GM21576 (cell line): ENCODE measurements around the gene HHIPL2.

ENCODE experiments used
- ATAC-seq: cut with Tn5 transposase; IDR thresholded peaks from one replicate; pipeline ENCODE4 v1.9.1; 2021; ENCODE audit warnings: mild to moderate bottlenecking, moderate library complexity; ENCODE audit not compliant: unreplicated experiment

Gene HHIPL2

DNA sequence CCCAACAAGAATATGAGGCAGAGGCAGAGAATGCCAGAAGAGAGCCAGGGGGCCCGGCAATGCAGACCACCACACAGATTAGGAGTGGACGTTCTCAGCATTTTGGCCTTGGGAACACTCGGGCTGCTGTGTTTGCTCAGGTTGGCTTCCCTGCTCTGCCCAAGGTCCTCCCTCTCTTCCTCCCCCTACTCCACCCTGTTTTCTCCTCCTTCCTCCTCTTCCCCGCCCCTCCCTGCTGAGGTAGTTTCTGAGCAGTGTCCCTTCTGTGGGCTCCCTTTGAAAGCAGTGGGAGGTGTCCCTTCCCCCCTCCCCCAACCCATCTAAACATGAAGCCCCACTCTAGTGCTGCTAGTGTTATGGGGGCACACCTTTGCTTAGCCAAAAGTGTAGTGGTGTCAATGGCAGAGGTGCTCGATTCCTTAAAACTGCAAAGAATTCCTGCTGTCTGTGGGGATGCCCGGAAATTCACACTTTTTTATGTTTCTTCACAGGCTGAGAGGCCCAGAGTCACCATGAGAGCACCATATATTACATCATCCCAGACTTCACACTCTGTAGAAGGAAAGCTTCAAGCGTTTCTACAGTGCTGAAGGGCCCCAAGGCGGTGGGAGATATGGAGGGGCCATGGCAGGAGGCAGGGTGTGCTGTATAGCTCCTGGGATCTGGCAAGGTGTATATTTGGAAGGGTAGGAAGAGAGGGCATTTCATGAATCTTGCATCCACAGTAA is at the start of gene HHIPL2:
Gene HHIPL2, minus strand, starts transcription at position 161 of the 728 bp plus-strand sequence. Its CDS starts 60 bp downstream, at position 101.
- ATAC-seq: no peak

DNA sequence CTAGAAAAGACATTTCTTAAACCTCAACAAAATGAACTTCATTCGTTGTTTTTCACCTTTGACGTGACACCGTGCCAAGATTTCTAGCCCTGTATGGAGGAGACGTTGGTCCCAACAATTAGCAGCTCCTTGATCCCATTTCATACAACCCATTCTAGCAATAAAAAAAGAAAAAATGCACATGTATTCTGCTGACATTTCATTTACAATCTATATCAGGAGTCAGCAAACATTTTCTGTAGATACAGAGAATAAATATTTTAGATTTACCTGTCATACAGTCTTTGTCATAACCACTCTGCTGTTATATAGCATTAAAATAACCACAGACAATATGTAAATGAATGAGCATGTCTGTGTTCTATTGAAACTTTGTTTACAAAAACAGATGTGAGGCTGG is 48.8 kb upstream of the HHIPL2 start:
- no peak for ATAC-seq

GRCh38 chr1:222594789-222595188 is 46.9 kb upstream of the HHIPL2 start:
- no peak for ATAC-seq

- ATAC-seq: no peak
Measured at GRCh38 chr1:222592171-222592570, 44.3 kb upstream of the HHIPL2 start.

- peak; percentile 99 for ATAC-seq
Measured at GRCh38 chr1:222589462-222590302, 41.8 kb upstream of the HHIPL2 start, which contains the start of gene TAF1A. TAF1A (minus strand) TSS chr1:222589933.

GRCh38 chr1:222588135-222588534 is 40.2 kb upstream of the HHIPL2 start:
- ATAC-seq: no peak

DNA sequence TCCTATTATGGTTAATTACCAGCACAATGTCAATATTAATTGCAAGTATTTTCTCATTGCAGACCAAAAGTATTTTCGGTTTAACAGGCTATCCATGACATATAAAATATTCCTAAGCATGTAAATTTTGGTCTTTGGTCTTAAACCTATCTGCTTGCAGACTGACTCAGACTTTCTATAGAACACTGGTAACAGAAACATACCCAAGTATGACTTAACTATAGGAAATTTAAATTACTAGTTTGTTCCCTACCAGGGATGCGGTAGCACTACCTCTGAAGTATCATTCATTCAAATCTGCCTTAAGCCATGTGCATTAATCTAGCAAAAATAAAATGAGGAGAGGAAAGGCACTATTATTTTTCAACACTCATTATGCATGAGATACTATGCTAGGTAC is 38.9 kb upstream of the HHIPL2 start:
- ATAC-seq: no peak

DNA sequence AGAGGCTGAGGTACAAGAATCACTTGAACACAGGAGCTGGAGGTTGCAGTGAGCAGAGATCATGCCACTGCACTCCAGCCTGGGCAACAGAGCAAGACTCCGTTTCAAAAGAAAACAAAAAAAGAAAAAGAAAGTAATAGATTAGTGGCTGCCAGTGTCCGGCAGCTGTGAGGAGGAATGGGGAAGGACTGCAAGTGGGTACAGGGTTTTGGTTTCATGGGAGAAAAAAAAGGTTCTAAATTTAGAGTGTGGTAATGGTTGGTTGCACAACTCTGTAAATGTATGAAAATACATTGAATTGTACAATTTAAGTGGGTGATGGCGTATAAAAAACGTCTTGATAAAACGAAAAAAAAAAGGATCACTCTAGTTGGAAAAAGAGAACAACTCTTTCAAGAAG is 35.2 kb upstream of the HHIPL2 start:
- peak; percentile 88 for ATAC-seq

- no peak for ATAC-seq
Measured at GRCh38 chr1:222582099-222582774, 34.3 kb upstream of the HHIPL2 start.

GRCh38 chr1:222579316-222579715 is 31.4 kb upstream of the HHIPL2 start:
- ATAC-seq: no peak

DNA sequence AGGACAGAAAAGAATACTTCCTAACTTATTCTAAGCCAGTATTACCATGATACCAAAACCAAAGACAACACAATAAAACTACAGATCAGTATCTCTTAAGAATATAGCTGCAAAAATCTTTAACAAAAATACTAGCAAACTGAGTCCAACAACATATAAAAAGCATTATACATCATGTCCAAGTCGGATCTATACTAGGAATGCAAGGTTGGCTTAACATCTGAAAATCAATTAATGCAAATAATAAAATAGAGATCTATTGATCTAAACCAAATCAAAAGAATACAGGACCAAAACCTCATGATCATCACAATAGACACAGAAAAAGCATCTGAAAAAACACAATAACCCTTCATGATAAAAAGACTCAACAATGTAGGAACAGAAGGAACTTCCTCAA is 22.9 kb upstream of the HHIPL2 start:
- no peak for ATAC-seq

- no peak for ATAC-seq
Measured at GRCh38 chr1:222561656-222562055, 13.8 kb upstream of the HHIPL2 start.

DNA sequence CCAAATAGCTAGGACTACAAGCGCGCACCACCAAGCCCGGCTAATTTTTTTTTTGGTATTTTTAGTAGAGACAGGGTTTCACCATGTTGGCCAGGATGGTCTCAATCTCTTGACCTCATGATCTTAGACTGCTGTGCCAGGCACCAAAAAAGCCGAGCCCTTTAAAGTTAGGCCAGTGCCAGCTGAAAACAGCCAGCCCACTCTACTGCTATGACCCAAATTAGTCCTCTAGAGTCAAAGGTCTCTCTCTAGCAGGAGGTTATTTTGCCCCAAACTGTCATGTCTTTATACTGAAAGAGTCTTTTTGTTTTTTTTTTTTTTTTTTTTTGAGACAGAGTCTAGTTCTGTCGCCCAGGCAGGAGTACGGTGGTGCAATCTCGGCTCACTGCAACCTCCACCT is 9.7 kb upstream of the HHIPL2 start:
- no peak for ATAC-seq

DNA sequence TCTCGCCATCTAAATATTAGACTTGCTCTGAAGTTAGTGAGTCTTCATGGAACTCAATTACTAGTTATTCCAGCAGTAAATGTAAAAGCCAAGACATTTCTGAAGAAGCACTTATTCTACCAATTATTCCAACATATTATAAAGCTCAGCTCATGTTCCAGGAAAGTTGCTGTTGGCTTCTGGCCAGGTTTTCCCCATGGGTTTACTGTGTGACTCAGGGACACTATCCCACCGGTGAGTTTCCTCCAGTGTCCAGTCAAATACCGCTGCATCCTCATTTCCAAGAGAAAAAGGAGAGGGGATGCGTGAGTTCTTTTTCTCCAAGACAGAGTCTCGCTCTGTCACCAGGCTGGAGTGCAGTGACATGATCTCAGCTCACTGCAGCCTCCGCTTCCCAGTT is 9.2 kb upstream of the HHIPL2 start:
- ATAC-seq: no peak

DNA sequence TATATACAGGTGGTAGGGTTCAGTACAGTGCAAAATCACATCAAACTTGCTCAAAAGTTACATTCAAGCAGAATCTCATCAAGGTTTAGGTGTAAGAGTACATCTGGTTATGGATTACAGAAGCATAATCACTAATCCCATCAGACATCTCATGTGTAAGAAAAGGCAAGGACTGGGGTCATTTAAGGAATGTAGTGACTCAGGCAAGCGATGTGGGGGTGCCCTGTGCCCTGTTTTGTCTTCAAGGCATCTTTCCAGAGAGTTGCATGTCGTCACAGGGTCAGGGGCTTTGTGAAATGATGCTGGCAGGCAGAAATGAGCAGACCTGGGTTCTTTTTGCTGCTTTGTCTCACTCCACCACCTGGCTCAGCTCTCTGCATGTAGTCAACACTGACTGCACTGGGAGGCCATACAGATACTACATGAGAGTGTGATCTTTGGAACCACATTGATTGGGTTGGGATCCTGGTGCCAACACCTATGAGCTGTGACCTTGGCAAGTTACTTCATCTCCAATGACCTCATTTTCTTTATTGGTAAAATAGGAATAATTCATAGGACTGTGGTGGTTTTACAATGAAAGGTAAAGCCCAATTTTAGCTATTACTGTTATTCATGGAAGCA is 8.2 kb upstream of the HHIPL2 start:
- ATAC-seq: no peak

GRCh38 chr1:222554177-222554576 is 6.3 kb upstream of the HHIPL2 start:
- ATAC-seq: no peak

- ATAC-seq: no peak
Measured at GRCh38 chr1:222552882-222553281, 5.0 kb upstream of the HHIPL2 start.

DNA sequence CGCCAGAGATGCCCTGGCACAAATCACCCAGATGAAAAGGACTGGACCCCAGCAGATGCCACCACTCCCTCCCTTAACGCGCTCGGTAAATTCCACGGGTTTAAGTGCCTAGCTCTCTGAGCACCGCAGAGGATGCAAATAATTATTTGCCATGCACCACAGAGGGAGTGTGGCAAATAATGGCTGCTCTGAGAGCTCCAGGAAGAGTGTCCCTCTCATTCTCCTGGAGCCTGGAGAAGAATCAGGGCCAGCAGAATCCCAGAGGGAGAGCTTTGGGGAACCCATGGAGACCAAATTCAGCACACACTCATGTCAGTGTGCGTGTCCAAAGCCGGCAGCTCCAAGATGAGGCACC is 667 bp downstream of the HHIPL2 start:
- no peak for ATAC-seq

GRCh38 chr1:222546548-222547259 is 1.2 kb downstream of the HHIPL2 start:
- no peak for ATAC-seq

DNA sequence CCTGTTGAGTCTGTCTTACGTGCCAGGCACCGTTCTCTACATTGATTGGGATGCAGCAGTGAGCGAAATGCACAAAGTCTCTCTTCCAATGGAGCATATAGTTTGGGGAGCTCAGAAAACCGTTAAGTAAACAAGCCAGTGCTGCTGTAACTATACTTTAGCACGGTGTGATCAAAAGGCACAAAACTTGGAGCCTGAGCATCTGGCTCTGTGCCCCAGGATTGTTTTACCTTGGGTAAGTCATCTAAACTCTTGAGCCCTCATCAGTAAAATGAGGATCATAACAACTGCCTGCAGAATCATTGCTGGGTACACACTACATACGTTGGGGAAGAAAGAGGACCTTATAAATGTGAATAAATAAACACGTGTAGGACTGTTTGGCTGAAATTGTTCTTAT is 1.8 kb downstream of the HHIPL2 start:
- no peak for ATAC-seq

DNA sequence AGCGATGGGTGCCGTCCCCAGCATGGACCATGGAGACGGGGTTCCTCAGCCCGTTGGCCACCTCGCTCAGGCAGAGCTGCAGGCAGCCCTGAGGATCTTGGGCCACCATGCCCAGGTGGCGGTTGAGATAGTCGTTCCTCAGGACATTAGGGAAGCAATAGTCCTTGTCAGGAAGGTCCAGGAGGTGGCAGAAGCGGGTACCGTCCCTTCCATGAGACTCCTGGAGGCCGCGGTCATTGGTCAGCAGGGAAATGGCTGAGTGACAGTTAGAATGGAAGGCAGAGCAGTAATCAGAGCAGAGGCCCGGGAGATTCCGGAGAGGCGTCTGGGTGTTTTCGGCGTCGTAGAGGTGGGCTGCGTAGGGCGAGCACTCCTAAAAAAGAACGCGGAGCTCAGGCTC is 4.1 kb downstream of the HHIPL2 start:
- no peak for ATAC-seq
